IMR-90 (cell line): ENCODE data around the gene PTH2. TPM values are rescaled to one million over a fixed set of nuclear protein-coding genes. Genes with fewer than 3 reads are reported as not detected.

ENCODE experiments used
- ATAC-seq: fragments of 200-7000 bp; cut with Tn5 transposase; 2 replicates; pipeline ENCODE4 v1.9.1; 2020; ENCODE audit warnings: low read depth, mild to moderate bottlenecking, moderate library complexity
- BruUV-seq: library from RNA; stranded (reverse); fragments of 400-500 nt; replicated peaks from 2 replicates; lab custom pipeline; 2021; lab: Mats Ljungman, UMichigan
- CTCF ChIA-PET: fragments of 300-600 bp; formaldehyde crosslinking; extraction: SDS; loops from one replicate; lab custom pipeline; 2021; ENCODE audit warnings: antibody characterized with exemption; lab: Yijun Ruan, JAX
- POLR2A ChIA-PET: fragments of 300-600 bp; sonication (Branson Sonifier 250); formaldehyde crosslinking; loops from one replicate; lab custom pipeline; 2022; ENCODE audit warnings: antibody characterized with exemption; ENCODE audit not compliant: unreplicated experiment; lab: Charles Lee
- DNase-seq: peaks from one replicate; pipeline ENCODE4 v3.0.0; 2013
- H2AFZ ChIP-seq: replicated peaks from 2 replicates; pipeline ENCODE3; 2013; ENCODE audit warnings: low read length, mild to moderate bottlenecking; ENCODE audit not compliant: poor library complexity
- H2AK5ac ChIP-seq: 2 replicates; pipeline ENCODE4 v1.6.1; 2013; ENCODE audit warnings: low read depth, low read length, inconsistent platforms
- H2AK9ac ChIP-seq: replicated peaks from 2 replicates; pipeline ENCODE3; 2013; ENCODE audit warnings: mild to moderate bottlenecking, low read depth, low read length, moderate library complexity; ENCODE audit not compliant: poor library complexity
- H2BK120ac ChIP-seq: 2 replicates; pipeline ENCODE4 v1.6.1; 2013; ENCODE audit warnings: low read depth, low read length, inconsistent platforms
- H2BK15ac ChIP-seq: 3 replicates; pipeline ENCODE4 v1.6.1; 2013; ENCODE audit warnings: low read depth, low read length, inconsistent platforms
- H2BK20ac ChIP-seq: 2 replicates; pipeline ENCODE4 v1.6.1; 2013; ENCODE audit warnings: low read depth, mild to moderate bottlenecking, inconsistent platforms, low read length, moderate library complexity
- H2BK5ac ChIP-seq: 2 replicates; pipeline ENCODE4 v1.6.1; 2013; ENCODE audit warnings: mild to moderate bottlenecking, low read depth, low read length, inconsistent platforms; ENCODE audit not compliant: poor library complexity, severe bottlenecking
- H3K14ac ChIP-seq: replicated peaks from 2 replicates; pipeline ENCODE4 v1.6.1; 2013; ENCODE audit warnings: low read depth, low read length, inconsistent platforms
- H3K18ac ChIP-seq: 2 replicates; pipeline ENCODE4 v1.6.1; 2013; ENCODE audit warnings: low read depth, low read length, control low read depth
- H3K23ac ChIP-seq: 2 replicates; pipeline ENCODE4 v1.6.1; 2013; ENCODE audit warnings: low read depth, low read length, inconsistent platforms
- H3K27ac ChIP-seq: 2 replicates; pipeline ENCODE4 v1.5.1; 2013; ENCODE audit warnings: mild to moderate bottlenecking, control low read depth, low read length; ENCODE audit not compliant: insufficient read depth
- H3K27me3 ChIP-seq: 2 replicates; pipeline ENCODE4 v1.6.1; 2013; ENCODE audit warnings: low read length; ENCODE audit not compliant: control insufficient read depth, insufficient read depth
- H3K36me3 ChIP-seq: 2 replicates; pipeline ENCODE4 v1.6.1; 2013; ENCODE audit warnings: low read length, mixed read lengths; ENCODE audit not compliant: control insufficient read depth, insufficient read depth
- H3K4ac ChIP-seq: 2 replicates; pipeline ENCODE4 v1.6.1; 2013; ENCODE audit warnings: low read depth, low read length, inconsistent platforms
- H3K4me1 ChIP-seq: 2 replicates; pipeline ENCODE4 v1.6.1; 2013; ENCODE audit warnings: low read length, mixed read lengths; ENCODE audit not compliant: control insufficient read depth, insufficient read depth
- H3K4me2 ChIP-seq: 2 replicates; pipeline ENCODE4 v1.6.1; 2013; ENCODE audit warnings: low read depth, mild to moderate bottlenecking, control low read depth, low read length, moderate library complexity
- H3K4me3 ChIP-seq: 2 replicates; pipeline ENCODE4 v1.5.1; 2013; ENCODE audit warnings: low read depth, mild to moderate bottlenecking, control low read depth, low read length, moderate library complexity; ENCODE audit not compliant: insufficient read depth
- H3K56ac ChIP-seq: 2 replicates; pipeline ENCODE4 v1.6.1; 2013; ENCODE audit warnings: low read length, inconsistent platforms; ENCODE audit not compliant: insufficient read depth; ENCODE audit errors: extremely low read depth
- H3K79me1 ChIP-seq, 2 experiments: 2 replicates each; pipeline ENCODE4 v1.6.1; 2013; ENCODE audit warnings: low read length in 2 of 2, inconsistent platforms in 1 of 2, low read depth in 1 of 2
- H3K9ac ChIP-seq: 2 replicates; pipeline ENCODE4 v1.6.1; 2013; ENCODE audit warnings: low read depth, low read length, control low read depth
- H3K9me1 ChIP-seq: 2 replicates; pipeline ENCODE4 v1.6.1; 2013; ENCODE audit warnings: low read length, inconsistent platforms; ENCODE audit not compliant: insufficient read depth
- H3K9me3 ChIP-seq: 2 replicates; pipeline ENCODE4 v1.6.1; 2013; ENCODE audit warnings: low read length; ENCODE audit not compliant: control insufficient read depth, insufficient read depth
- H4K20me1 ChIP-seq: 2 replicates; pipeline ENCODE4 v1.6.1; 2013; ENCODE audit warnings: low read length, inconsistent platforms; ENCODE audit not compliant: insufficient read depth
- H4K5ac ChIP-seq: 2 replicates; pipeline ENCODE4 v1.6.1; 2013; ENCODE audit warnings: mild to moderate bottlenecking, low read depth, low read length, control low read depth
- H4K8ac ChIP-seq, 2 experiments: 2 replicates each; pipeline ENCODE4 v1.6.1; 2013; ENCODE audit warnings: low read depth in 2 of 2, low read length in 2 of 2, control low read depth in 1 of 2, inconsistent platforms in 1 of 2
- H4K91ac ChIP-seq: 2 replicates; pipeline ENCODE4 v1.6.1; 2013; ENCODE audit warnings: low read depth, low read length, inconsistent platforms; ENCODE audit not compliant: insufficient read depth
- RFX5 ChIP-seq: IDR thresholded peaks from 2 replicates; pipeline ENCODE4 v1.8.0; 2012; ENCODE audit warnings: low read depth, mild to moderate bottlenecking, low read length, moderate library complexity
- WGBS, 2 experiments: methylation state at CpG; one replicate each; pipeline versions ENCODE4 v1.1.5 to v1.1.7; 2013; ENCODE audit warnings: missing lambda C conversion rate in 2 of 2; ENCODE audit not compliant: insufficient read length in 1 of 2; ENCODE audit errors: extremely low coverage in 2 of 2; 5-methylcytosine and 5-hydroxymethylcytosine counted together
- dilution Hi-C: fragments of 300-500 bp; cut with HindIII; formaldehyde crosslinking; loops from one replicate; pipeline ENCODE4 v1.14.3; 2018; ENCODE audit warnings: low sequenced_read_pairs; ENCODE audit not compliant: unreplicated experiment
- in situ Hi-C: fragments of 300-500 bp; cut with MboI; formaldehyde crosslinking; loops from 3 replicates; pipeline ENCODE4 v1.14.3; 2019; ENCODE audit warnings: low sequenced_read_pairs, inconsistent platforms, mixed read lengths
- intact Hi-C: fragments of 100-400 bp; cut with micrococcal nuclease; formaldehyde crosslinking; loops from 2 replicates; pipeline ENCODE4 v1.10.0; 2022
- polyA plus RNA-seq, 3 experiments: library from polyadenylated mRNA; depleted of rRNA; stranded (reverse); fragments of >200 nt; gene quantifications; 2 replicates each; pipeline ENCODE4 v1.2.3, GENCODE V29; 2012; ENCODE audit warnings: low replicate concordance in 1 of 3
- total RNA-seq: library from RNA; depleted of rRNA; stranded (reverse); fragments of >200 nt; gene quantifications from 2 replicates; pipeline ENCODE4 v1.2.3, GENCODE V29; 2012

The PTH2 gene
- total and polyA plus RNA-seq, 2 of the 4 experiments (the other 2 are of a cell fraction): not detected

GRCh38 chr19:49408816-49409440 lies 14.3 kb downstream of the PTH2 start:
- peak overlapping the region; percentile 35 for H2AFZ ChIP-seq
- DNase-seq: no peak
- ATAC-seq: no peak

More at GRCh38 chr19:49408816-49409440, 14.3 kb downstream of the PTH2 start:
- Histone ChIP-seq H4K5ac (no peak overlapping the region), H2AK9ac (no peak overlapping the region), H3K79me1 (no peaks in the 10 kb centered on the region), H2AK5ac (no peak overlapping the region), H3K36me3 (no peaks in the 10 kb centered on the region), H2BK120ac (no peak overlapping the region), H3K4me2 (no peak overlapping the region), H4K8ac (no peak overlapping the region), H2BK20ac (no peak overlapping the region), H3K23ac (no peak overlapping the region), H2BK5ac (no peak overlapping the region), H3K18ac (no peak overlapping the region), H3K9ac (no peak overlapping the region), H3K14ac (no peak overlapping the region), H4K91ac (no peak overlapping the region), H3K27me3 (peaks cover 42% of the 10 kb centered on the region), H3K9me1 (no peaks in the 10 kb centered on the region), H3K27ac (no peak overlapping the region), H3K56ac (no peak overlapping the region), H3K9me3 (no peaks in the 10 kb centered on the region), H4K20me1 (no peaks in the 10 kb centered on the region), H3K4me1 (peaks cover under 1% of the 10 kb centered on the region; the same call in 1 of the 2 replicates), H2BK15ac (no peak overlapping the region), H3K4ac (no peak overlapping the region), H3K4me3 (no peak overlapping the region)
- POLR2A ChIA-PET: no interaction called here
- CTCF ChIA-PET: interaction anchor here (1.2 kb wide), 1 partner anchor 17 kb away, joined by 3 read pairs; no protein-coding TSS in a partner anchor
- intact Hi-C loops: no loop called here
- no TSS peak for BruUV-seq
- 73% methylated on average over 2 of the region's 8 CpGs; no CpG with 5 or more reads in 1 of the 2 experiments for WGBS, 2 experiments
- TF ChIP-seq RFX5: no peak
- dilution Hi-C loops: no loop called here
- in situ Hi-C loops: no loop called here
